HepG2 (cell line): ENCODE measurements around the gene COLEC12. TPM values are rescaled to one million over a fixed set of nuclear protein-coding genes. Genes with fewer than 3 reads are reported as not detected.

ENCODE experiments used
- ATAC-seq: fragments of 200-7000 bp; cut with Tn5 transposase; 3 replicates; pipeline ENCODE4 v1.9.1; 2020; ENCODE audit warnings: mild to moderate bottlenecking, moderate library complexity
- BruUV-seq: library from RNA; stranded (reverse); fragments of 400-500 nt; replicated peaks from 2 replicates; lab custom pipeline; 2021; lab: Mats Ljungman, UMichigan
- CTCF ChIA-PET: fragments of 300-600 bp; formaldehyde crosslinking; extraction: SDS; loops from one replicate; lab custom pipeline; 2021; ENCODE audit warnings: low total read pairs, inconsistent platforms, low intra/inter-chr PET ratio; lab: Yijun Ruan, JAX
- POLR2A ChIA-PET: fragments of 350-600 bp; sonication (Branson Sonifier 250); formaldehyde crosslinking; loops from one replicate; lab custom pipeline; 2020; ENCODE audit warnings: antibody characterized with exemption, inconsistent platforms; lab: Yijun Ruan, JAX
- DNase-seq: peaks from one replicate; pipeline ENCODE4 v3.0.0-alpha.2; 2015; ENCODE audit warnings: low spot score
- FAIRE-seq: peaks from 3 replicates; lab custom pipeline; 2011; peaks lifted over from hg19 to GRCh38; lab: Jason Lieb, UNC
- H2AFZ ChIP-seq: one replicate; pipeline ENCODE4 v1.6.1; 2011; ENCODE audit warnings: low read length, inconsistent platforms
- H3K27ac ChIP-seq: fragments of 300-600 bp; 3 replicates; pipeline ENCODE4 v1.8.0; 2011; ENCODE audit warnings: mixed run types, mild to moderate bottlenecking, mixed read lengths, low read length, inconsistent platforms; ENCODE audit not compliant: insufficient read depth; ENCODE audit errors: extremely low read length
- H3K27me3 ChIP-seq, 2 experiments: fragments of 200-600 bp in 1 of 2; 2 replicates in 1 of 2; 3 replicates in 1 of 2; pipeline versions ENCODE4 v1.6.0 to v1.8.0; 2011; ENCODE audit warnings: low read length in 2 of 2, mild to moderate bottlenecking in 2 of 2, moderate library complexity in 2 of 2, inconsistent platforms in 1 of 2; ENCODE audit not compliant: insufficient read depth in 2 of 2, control insufficient read depth in 1 of 2
- H3K36me3 ChIP-seq, 2 experiments: fragments of 200-600 bp in 1 of 2; replicated peaks in 1 of 2; 2 replicates in 1 of 2; 3 replicates in 1 of 2; pipeline versions ENCODE4 v1.5.1 to v1.8.0; 2011; ENCODE audit warnings: low read length in 2 of 2, inconsistent platforms in 1 of 2; ENCODE audit not compliant: insufficient read depth in 2 of 2, control insufficient read depth in 1 of 2
- H3K4me1 ChIP-seq: 2 replicates; pipeline ENCODE4 v1.5.1; 2012; ENCODE audit warnings: low read length, inconsistent platforms; ENCODE audit not compliant: insufficient read depth
- H3K4me2 ChIP-seq: 2 replicates; pipeline ENCODE4 v1.6.0; 2011; ENCODE audit warnings: low read depth, low read length, inconsistent platforms
- H3K4me3 ChIP-seq, 3 experiments: fragments of 200-600 bp in 1 of 3; sonication (generic), shearing (Covaris generic) in 1 of 3; replicated peaks in 1 of 3; 2 replicates each; pipeline ENCODE4 v1.5.1; 2011 to 2016; ENCODE audit warnings: low read length in 3 of 3, inconsistent platforms in 2 of 3, low read depth in 2 of 3, mild to moderate bottlenecking in 2 of 3, control low read depth in 1 of 3, mixed read lengths in 1 of 3; ENCODE audit not compliant: insufficient read depth in 1 of 3
- H3K79me2 ChIP-seq: one replicate; pipeline ENCODE4 v1.6.1; 2011; ENCODE audit warnings: low read length, inconsistent platforms; ENCODE audit not compliant: insufficient read depth
- H3K9ac ChIP-seq: 2 replicates; pipeline ENCODE4 v1.6.0; 2011; ENCODE audit warnings: mild to moderate bottlenecking, low read depth, low read length, inconsistent platforms; ENCODE audit not compliant: insufficient read depth
- H3K9me3 ChIP-seq: 2 replicates; pipeline ENCODE4 v1.5.1; 2012; ENCODE audit warnings: mild to moderate bottlenecking, low read length
- H4K20me1 ChIP-seq: 2 replicates; pipeline ENCODE4 v1.6.0; 2011; ENCODE audit warnings: inconsistent platforms, mild to moderate bottlenecking, low read length, moderate library complexity; ENCODE audit not compliant: insufficient read depth
- AGO2 ChIP-seq: fragments of 200-400 bp; formaldehyde crosslinking; optimal IDR thresholded peaks from 2 replicates; pipeline ENCODE3; 2017; ENCODE audit warnings: mild to moderate bottlenecking, low read depth, low read length, moderate library complexity
- ARNT2 ChIP-seq: sonication (generic); formaldehyde crosslinking; IDR thresholded peaks from 2 replicates; pipeline ENCODE4 v1.8.0; 2022; ENCODE audit warnings: mild to moderate bottlenecking, low read depth, missing genetic modification reagents, moderate library complexity
- GATAD1 ChIP-seq: IDR thresholded peaks from 2 replicates; pipeline ENCODE4 v1.6.1; 2016; ENCODE audit warnings: missing genetic modification reagents, missing compliant biosample characterization
- KAT8 ChIP-seq: IDR thresholded peaks from 2 replicates; pipeline ENCODE4 v1.6.1; 2016; ENCODE audit warnings: missing genetic modification reagents, missing compliant biosample characterization
- NPAS2 ChIP-seq: sonication (generic); formaldehyde crosslinking; IDR thresholded peaks from 2 replicates; pipeline ENCODE4 v1.8.0; 2022; ENCODE audit warnings: mild to moderate bottlenecking, missing genetic modification reagents, borderline replicate concordance
- PPARG ChIP-seq: conservative IDR thresholded peaks from 2 replicates; pipeline ENCODE4 v1.6.1; 2016; ENCODE audit warnings: missing biosample characterization, missing genetic modification reagents
- SIX1 ChIP-seq: sonication (generic); formaldehyde crosslinking; IDR thresholded peaks from 2 replicates; pipeline ENCODE4 v1.4.0; 2020; ENCODE audit warnings: missing genetic modification reagents, borderline replicate concordance
- SUZ12 ChIP-seq: fragments of 150-350 bp; IDR thresholded peaks from 2 replicates; pipeline ENCODE4 v1.6.1; 2014; ENCODE audit warnings: low read depth, low read length
- TEAD2 ChIP-seq: sonication (generic); formaldehyde crosslinking; IDR thresholded peaks from 2 replicates; pipeline ENCODE4 v1.9.0; 2021; ENCODE audit warnings: missing genetic modification reagents
- ZEB1 ChIP-seq: IDR thresholded peaks from 2 replicates; pipeline ENCODE4 v1.6.1; 2012; ENCODE audit warnings: mild to moderate bottlenecking, low read depth, inconsistent platforms; ENCODE audit not compliant: insufficient replicate concordance
- ZFP41 ChIP-seq: sonication (generic); formaldehyde crosslinking; IDR thresholded peaks from 2 replicates; pipeline ENCODE4 v1.4.0; 2020; ENCODE audit warnings: mild to moderate bottlenecking, missing genetic modification reagents, borderline replicate concordance
- ZNF550 ChIP-seq: sonication (generic); formaldehyde crosslinking; IDR thresholded peaks from 2 replicates; pipeline ENCODE4 v1.4.0; 2020; ENCODE audit warnings: mild to moderate bottlenecking, missing genetic modification reagents, borderline replicate concordance
- WGBS: methylation state at CpG from one replicate; pipeline ENCODE4 v1.1.6; 2017; ENCODE audit warnings: low lambda C conversion rate; 5-methylcytosine and 5-hydroxymethylcytosine counted together
- in situ Hi-C: cut with HindIII; loops from 2 replicates; pipeline ENCODE4 v1.10.0; 2017; ENCODE audit warnings: low pct_unique_long_range_greater_than_20kb; ENCODE audit not compliant: extremely low pct_ligation_motif_present
- intact Hi-C: fragments of 100-400 bp; cut with micrococcal nuclease; formaldehyde crosslinking; loops from one replicate; pipeline ENCODE4 v1.10.0; 2022; ENCODE audit not compliant: unreplicated experiment
- polyA plus RNA-seq, 8 experiments: library from polyadenylated mRNA; depleted of rRNA in 3 of 8; stranded (reverse) in 7 of 8; unstranded in 1 of 8; fragments of >200 nt; fragmentation: Illumina TruSeq in 4 of 8; extraction: Trizol in 4 of 8; gene quantifications; 2 replicates each; pipeline versions ENCODE4 v1.2.1 to v1.2.3, GENCODE V29; 2011 to 2016; ENCODE audit warnings: low read depth in 4 of 8, missing spikeins in 1 of 8, mixed read lengths in 1 of 8; ENCODE audit not compliant: insufficient read depth in 1 of 8
- total RNA-seq, 5 experiments: library from RNA; depleted of rRNA; stranded (reverse); fragments of >200 nt; fragmentation: Illumina TruSeq; extraction: Trizol; gene quantifications; 2 replicates each; pipeline ENCODE4 v1.2.3, GENCODE V29; 2016; ENCODE audit warnings: low read depth in 1 of 5
- TF ChIP-seq, protein P1 (sequence below): sonication (generic); formaldehyde crosslinking; IDR thresholded peaks from 2 replicates; pipeline ENCODE4 v1.4.0; 2020; ENCODE audit warnings: low read depth, mild to moderate bottlenecking, missing genetic modification reagents
- TF ChIP-seq, protein P2 (sequence below), 2 experiments: sonication (generic) in 1 of 2; formaldehyde crosslinking in 1 of 2; IDR thresholded peaks; 2 replicates each; pipeline versions ENCODE4 v1.4.0 to v1.6.1; 2016 to 2020; ENCODE audit warnings: borderline replicate concordance in 1 of 2, low read depth in 1 of 2, mild to moderate bottlenecking in 1 of 2, missing genetic modification reagents in 1 of 2
- TF ChIP-seq, protein P3 (sequence below): sonication (generic); formaldehyde crosslinking; IDR thresholded peaks from 2 replicates; pipeline ENCODE4 v1.5.0; 2020; ENCODE audit warnings: missing genetic modification reagents
- TF ChIP-seq, protein P4 (sequence below): sonication (generic); formaldehyde crosslinking; IDR thresholded peaks from 2 replicates; pipeline ENCODE4 v1.5.1; 2020; ENCODE audit warnings: missing genetic modification reagents, mild to moderate bottlenecking, borderline replicate concordance

The COLEC12 gene
- total and polyA plus RNA-seq, 2 of the 13 experiments (the other 11 are each of a cell fraction or from before 2014, with no cell fraction given), result 0.02 to 0.11 TPM

DNA sequence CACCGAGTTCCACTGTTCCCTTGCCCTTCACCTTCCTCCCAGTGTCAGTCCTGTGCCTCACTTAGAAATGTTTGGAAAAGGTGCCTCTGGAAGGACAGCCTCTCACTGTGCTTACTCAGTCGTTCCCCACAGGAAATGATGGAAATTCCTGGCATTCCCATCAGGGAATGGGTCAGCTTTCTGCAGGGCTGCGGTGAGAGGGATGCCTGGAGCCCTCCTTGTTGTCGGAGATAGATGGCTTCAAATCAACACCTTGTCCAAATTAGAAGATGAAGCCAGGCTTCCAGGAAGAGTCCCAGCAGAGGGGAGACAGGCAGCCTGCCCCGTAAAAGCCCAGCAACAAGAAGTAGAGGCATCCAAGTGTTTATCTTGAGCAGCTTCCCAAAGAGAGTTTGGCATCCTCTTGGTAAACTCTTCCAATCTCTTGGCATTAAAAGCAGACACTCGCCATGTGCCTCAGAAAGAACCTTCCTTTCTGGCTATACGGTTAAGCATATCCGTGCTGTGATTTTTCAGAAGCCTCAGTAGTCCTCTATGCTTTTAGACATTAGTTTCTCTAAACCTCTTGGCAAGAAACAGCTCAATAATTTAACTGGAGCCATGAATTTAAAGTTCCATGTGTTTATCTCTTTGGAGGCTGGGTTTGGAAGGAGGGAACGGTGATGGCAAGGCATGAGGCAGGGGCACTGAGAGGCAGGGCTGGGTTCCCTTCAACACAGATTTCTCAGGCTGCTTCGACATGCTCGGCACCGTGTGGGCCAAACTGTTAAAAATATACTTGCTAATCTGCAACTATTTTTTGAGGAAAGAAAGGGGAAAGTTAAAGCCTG is 25.1 kb downstream of the COLEC12 start (continued):
- TF ChIP-seq ZNF550 (CRISPR knock-in tag) (no peak), ZEB1 (no peak), GATAD1 (CRISPR knock-in tag) (0 out of 2 replicates have a peak, but pooled peaks have one; percentile 24), PPARG (CRISPR knock-in tag) (0 out of 2 replicates have a peak, but pooled peaks have one; percentile 10), KAT8 (CRISPR knock-in tag) (no peak)
- TF ChIP-seq, protein P1, sequence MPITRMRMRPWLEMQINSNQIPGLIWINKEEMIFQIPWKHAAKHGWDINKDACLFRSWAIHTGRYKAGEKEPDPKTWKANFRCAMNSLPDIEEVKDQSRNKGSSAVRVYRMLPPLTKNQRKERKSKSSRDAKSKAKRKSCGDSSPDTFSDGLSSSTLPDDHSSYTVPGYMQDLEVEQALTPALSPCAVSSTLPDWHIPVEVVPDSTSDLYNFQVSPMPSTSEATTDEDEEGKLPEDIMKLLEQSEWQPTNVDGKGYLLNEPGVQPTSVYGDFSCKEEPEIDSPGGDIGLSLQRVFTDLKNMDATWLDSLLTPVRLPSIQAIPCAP (CRISPR knock-in tag), result no peak

DNA sequence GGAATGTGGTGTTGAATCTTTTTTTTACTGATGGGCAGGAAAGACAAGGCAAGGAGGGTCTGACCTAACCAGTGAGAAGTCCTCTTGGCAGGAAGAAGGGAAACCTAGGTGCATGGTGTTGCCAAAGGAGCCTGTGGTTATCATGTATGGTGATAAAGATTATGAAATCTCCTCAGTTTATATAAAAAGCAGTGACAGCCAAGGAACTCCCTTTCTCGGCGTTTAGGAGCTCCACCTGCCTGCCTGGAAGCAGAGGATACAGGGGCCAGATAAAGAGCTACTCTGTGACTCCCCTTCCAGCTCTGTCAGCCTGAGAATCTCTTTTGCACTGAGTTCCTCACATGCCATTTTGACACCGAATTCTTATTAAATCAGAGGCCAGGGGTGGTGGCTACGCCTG is 26.1 kb downstream of the COLEC12 start:
- no peak overlapping the region for H3K4me2 ChIP-seq
- H3K4me3 ChIP-seq, result no peak overlapping the region
- DNase-seq (no peak), ATAC-seq (no peak), FAIRE-seq (no peak)
- peaks cover 59% of the 10 kb centered on the region for H3K4me1 ChIP-seq
- CTCF ChIA-PET, result no interaction called here
- H3K27me3 ChIP-seq, result no peaks in the 10 kb centered on the region
- H3K9me3 ChIP-seq, result no peaks in the 10 kb centered on the region
- H3K27ac ChIP-seq, result no peak overlapping the region
- H2AFZ ChIP-seq, result no peak overlapping the region
- H3K9ac ChIP-seq, result no peak overlapping the region
- POLR2A ChIA-PET, result no interaction called here
- intact Hi-C loops (no loop called here), in situ Hi-C loops (no loop called here)
- no peaks in the 10 kb centered on the region for H3K36me3 ChIP-seq
- 60% methylated on average over 4 of the region's 4 CpGs for WGBS
- no TSS peak for BruUV-seq
- H3K79me2 ChIP-seq, result no peaks in the 10 kb centered on the region
- no peaks in the 10 kb centered on the region for H4K20me1 ChIP-seq
- no peak for TF ChIP-seq SIX1
- TF ChIP-seq ARNT2 (CRISPR knock-in tag), result no peak
- no peak for TF ChIP-seq SUZ12
- TF ChIP-seq NPAS2 (CRISPR knock-in tag), result no peak
- no peak for TF ChIP-seq ZFP41 (CRISPR knock-in tag)
- TF ChIP-seq, protein P2, sequence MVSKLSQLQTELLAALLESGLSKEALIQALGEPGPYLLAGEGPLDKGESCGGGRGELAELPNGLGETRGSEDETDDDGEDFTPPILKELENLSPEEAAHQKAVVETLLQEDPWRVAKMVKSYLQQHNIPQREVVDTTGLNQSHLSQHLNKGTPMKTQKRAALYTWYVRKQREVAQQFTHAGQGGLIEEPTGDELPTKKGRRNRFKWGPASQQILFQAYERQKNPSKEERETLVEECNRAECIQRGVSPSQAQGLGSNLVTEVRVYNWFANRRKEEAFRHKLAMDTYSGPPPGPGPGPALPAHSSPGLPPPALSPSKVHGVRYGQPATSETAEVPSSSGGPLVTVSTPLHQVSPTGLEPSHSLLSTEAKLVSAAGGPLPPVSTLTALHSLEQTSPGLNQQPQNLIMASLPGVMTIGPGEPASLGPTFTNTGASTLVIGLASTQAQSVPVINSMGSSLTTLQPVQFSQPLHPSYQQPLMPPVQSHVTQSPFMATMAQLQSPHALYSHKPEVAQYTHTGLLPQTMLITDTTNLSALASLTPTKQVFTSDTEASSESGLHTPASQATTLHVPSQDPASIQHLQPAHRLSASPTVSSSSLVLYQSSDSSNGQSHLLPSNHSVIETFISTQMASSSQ (IDR thresholded peaks at IDR 0.05; ENCODE audit: low read depth), result no peak
- TF ChIP-seq, protein P2 (CRISPR knock-in tag; IDR thresholded peaks at IDR 0.05; ENCODE audit: borderline replicate concordance), result no peak
- TF ChIP-seq, protein P3, sequence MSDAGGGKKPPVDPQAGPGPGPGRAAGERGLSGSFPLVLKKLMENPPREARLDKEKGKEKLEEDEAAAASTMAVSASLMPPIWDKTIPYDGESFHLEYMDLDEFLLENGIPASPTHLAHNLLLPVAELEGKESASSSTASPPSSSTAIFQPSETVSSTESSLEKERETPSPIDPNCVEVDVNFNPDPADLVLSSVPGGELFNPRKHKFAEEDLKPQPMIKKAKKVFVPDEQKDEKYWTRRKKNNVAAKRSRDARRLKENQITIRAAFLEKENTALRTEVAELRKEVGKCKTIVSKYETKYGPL (CRISPR knock-in tag), result no peak
- no peak for TF ChIP-seq AGO2
- TF ChIP-seq, protein P4, sequence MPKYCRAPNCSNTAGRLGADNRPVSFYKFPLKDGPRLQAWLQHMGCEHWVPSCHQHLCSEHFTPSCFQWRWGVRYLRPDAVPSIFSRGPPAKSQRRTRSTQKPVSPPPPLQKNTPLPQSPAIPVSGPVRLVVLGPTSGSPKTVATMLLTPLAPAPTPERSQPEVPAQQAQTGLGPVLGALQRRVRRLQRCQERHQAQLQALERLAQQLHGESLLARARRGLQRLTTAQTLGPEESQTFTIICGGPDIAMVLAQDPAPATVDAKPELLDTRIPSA (CRISPR knock-in tag), result no peak
- no peak for TF ChIP-seq TEAD2
